ENCODE measurements around the gene BRAT1. TPM values are rescaled to one million over a fixed set of nuclear protein-coding genes. Genes with fewer than 3 reads are reported as not detected.

Gene BRAT1
- total RNA-seq, 1 experiment from 2014 or later: 86.4 TPM

- Histone ChIP-seq H3K4me3 (ENCODE audit: insufficient read depth, low read depth, low read length) (no peak overlapping the region), H3K36me3 (replicated peaks; ENCODE audit: control insufficient read depth, insufficient read depth, low read length) (no peaks in the 10 kb centered on the region), H3K27me3 (ENCODE audit: control insufficient read depth, insufficient read depth, low read length) (no peaks in the 10 kb centered on the region)
- no peak for DNase-seq
Observed at GRCh38 chr7:2500701-2501100, 54.6 kb downstream of the BRAT1 start.

GRCh38 chr7:2499719-2500430 lies 55.4 kb downstream of the BRAT1 start:
- H3K36me3 ChIP-seq (replicated peaks; ENCODE audit: control insufficient read depth, insufficient read depth, low read length): no peaks in the 10 kb centered on the region
- H3K4me3 ChIP-seq (ENCODE audit: insufficient read depth, low read depth, low read length): no peak overlapping the region
- DNase-seq: peak; percentile 95
- no peaks in the 10 kb centered on the region for H3K27me3 ChIP-seq (ENCODE audit: control insufficient read depth, insufficient read depth, low read length)

- no peaks in the 10 kb centered on the region for H3K27me3 ChIP-seq (ENCODE audit: control insufficient read depth, insufficient read depth, low read length)
- H3K36me3 ChIP-seq (replicated peaks; ENCODE audit: control insufficient read depth, insufficient read depth, low read length): no peaks in the 10 kb centered on the region
- no peak for DNase-seq
- H3K4me3 ChIP-seq (ENCODE audit: insufficient read depth, low read depth, low read length): no peak overlapping the region
Observed at GRCh38 chr7:2499181-2499580, 56.1 kb downstream of the BRAT1 start.

GRCh38 chr7:2498708-2499107 lies 56.6 kb downstream of the BRAT1 start:
- Histone ChIP-seq H3K4me3 (ENCODE audit: insufficient read depth, low read depth, low read length) (no peak overlapping the region), H3K36me3 (replicated peaks; ENCODE audit: control insufficient read depth, insufficient read depth, low read length) (no peaks in the 10 kb centered on the region)

DNA sequence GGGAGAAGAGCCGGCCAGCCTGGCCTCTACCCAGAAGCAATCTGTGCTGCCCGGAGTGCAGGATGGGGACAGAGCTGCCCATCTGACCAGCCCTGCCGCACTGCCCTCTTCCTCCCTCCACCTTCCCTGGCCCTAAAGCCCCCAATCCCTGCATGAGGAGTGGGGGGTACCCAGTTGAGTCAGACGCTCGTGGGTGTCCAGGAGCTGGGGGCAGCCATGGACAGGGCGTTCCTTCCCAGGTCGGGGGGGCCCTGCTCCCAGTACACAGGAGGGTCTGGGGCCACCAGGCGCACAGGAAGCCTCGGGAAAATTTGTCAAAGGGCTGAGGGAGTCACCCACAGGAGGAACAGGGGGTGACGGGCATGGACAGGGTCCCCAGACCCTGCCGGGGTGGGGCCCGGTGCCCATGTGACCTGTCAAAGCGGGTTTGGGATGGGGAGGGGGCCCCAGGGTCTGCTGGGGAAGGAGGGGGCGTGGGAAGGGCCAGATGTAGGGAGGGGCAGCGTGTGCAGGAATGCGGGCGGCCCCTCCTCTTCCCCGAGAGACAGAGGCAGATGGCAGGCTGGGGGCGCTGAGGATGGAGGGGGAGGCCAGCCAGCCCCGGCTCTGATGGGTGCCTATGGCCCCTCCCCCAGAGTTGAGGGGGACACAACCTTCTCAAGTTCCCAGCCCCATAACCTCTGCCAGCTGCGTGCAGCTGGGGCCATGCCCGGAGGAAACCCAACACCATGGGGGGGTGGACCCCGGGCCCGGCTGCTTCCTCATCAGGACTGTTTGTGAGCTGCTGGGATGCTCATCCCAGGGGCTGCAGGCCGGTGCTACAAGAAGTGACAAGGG lies 57.6 kb downstream of the BRAT1 start:
- Histone ChIP-seq H3K27me3 (ENCODE audit: control insufficient read depth, insufficient read depth, low read length) (no peaks in the 10 kb centered on the region), H3K36me3 (replicated peaks; ENCODE audit: control insufficient read depth, insufficient read depth, low read length) (no peaks in the 10 kb centered on the region), H3K4me3 (ENCODE audit: insufficient read depth, low read depth, low read length) (no peak overlapping the region)
- peak; percentile 83 for DNase-seq

More at GRCh38 chr7:2498708-2499107, 56.6 kb downstream of the BRAT1 start:
- no peaks in the 10 kb centered on the region for H3K27me3 ChIP-seq (ENCODE audit: control insufficient read depth, insufficient read depth, low read length)
- DNase-seq: no peak

DNA sequence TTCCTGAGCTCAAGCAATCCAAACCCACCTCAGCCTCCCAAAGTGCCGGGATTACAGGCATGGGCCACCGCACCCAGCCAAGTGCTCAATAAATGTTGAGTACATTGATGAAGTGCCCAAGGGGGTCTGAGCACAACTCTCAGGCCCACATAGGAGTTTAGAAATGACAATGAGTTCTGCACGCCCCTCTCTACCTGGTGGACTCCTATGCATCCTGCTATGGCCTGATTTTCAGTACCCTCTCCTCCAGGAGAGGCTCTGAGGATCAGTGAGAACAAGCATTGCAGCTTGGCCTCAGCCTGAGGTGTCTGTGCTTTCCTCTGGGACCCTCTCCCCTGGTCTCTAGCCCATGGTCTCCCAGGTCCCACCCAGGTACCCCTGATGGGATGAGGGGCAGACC lies 58.3 kb downstream of the BRAT1 start:
- H3K36me3 ChIP-seq (replicated peaks; ENCODE audit: control insufficient read depth, insufficient read depth, low read length): no peaks in the 10 kb centered on the region
- no peak overlapping the region for H3K4me3 ChIP-seq (ENCODE audit: insufficient read depth, low read depth, low read length)
- H3K27me3 ChIP-seq (ENCODE audit: control insufficient read depth, insufficient read depth, low read length): no peaks in the 10 kb centered on the region
- no peak for DNase-seq

DNA sequence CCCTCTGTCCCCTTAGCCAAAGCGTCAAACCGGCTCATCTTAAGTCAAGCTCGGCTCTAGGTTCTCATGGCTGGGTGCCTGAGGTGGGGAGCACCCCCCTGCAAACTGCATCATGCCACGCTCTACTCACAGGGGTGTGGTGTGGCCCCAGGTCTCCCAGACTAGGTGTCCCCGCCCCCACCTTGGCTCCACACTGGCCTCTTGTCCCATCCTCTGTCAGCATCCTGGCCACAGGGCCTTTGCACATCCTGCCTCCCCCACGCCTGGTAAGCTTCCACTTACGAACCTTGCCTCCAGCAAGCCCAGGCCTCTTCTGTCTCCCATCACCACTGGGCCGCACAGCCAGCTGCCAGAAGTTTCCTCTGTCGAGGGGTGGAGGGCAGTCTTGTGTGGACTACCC lies 58.9 kb downstream of the BRAT1 start:
- no peak for DNase-seq
- Histone ChIP-seq H3K4me3 (ENCODE audit: insufficient read depth, low read depth, low read length) (no peak overlapping the region), H3K27me3 (ENCODE audit: control insufficient read depth, insufficient read depth, low read length) (no peaks in the 10 kb centered on the region), H3K36me3 (replicated peaks; ENCODE audit: control insufficient read depth, insufficient read depth, low read length) (no peaks in the 10 kb centered on the region)

DNA sequence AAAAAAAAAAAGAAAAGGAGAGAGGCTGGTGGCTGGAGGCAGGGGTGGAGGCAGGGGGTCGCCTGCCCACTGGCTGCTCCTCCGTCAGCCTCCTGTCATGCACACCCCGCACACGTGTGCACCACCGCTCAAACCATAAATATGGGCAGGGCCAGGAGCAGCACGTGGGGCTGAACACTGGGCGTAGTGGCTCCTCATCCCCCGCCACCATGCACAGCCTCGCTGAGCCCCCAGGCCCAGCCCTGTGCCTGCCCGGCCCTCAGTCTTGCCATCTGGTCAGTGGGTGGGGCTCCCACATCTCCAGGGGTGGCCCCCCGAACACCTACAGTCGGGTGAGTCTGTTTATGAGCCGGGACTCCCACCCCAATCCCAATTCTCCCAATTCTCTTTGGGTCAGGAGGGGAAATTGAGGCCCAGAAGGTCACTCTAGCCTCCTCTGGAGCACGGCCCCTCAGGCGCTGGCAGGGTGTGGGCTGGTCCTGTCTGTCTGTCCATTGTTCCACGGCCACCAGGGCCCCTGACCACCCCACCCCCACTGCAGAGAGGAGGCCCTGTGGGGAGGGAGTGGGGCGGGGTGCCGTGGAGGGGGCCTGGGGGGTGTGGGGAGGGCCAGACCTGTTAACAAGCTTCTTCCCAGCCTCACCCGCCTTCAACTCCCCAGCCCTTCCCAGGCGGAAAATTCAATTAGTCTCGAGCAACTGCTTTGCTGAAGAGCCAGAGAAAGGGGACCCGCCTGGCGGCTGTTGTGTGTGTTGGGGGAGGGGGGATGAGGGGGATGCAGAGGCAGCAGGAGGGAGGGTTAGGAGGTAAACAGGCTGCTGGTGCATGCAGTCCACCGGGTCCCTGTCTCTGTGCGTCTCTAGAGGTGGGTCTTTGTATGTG lies 59.7 kb downstream of the BRAT1 start:
- DNase-seq: peak; percentile 93

DNA sequence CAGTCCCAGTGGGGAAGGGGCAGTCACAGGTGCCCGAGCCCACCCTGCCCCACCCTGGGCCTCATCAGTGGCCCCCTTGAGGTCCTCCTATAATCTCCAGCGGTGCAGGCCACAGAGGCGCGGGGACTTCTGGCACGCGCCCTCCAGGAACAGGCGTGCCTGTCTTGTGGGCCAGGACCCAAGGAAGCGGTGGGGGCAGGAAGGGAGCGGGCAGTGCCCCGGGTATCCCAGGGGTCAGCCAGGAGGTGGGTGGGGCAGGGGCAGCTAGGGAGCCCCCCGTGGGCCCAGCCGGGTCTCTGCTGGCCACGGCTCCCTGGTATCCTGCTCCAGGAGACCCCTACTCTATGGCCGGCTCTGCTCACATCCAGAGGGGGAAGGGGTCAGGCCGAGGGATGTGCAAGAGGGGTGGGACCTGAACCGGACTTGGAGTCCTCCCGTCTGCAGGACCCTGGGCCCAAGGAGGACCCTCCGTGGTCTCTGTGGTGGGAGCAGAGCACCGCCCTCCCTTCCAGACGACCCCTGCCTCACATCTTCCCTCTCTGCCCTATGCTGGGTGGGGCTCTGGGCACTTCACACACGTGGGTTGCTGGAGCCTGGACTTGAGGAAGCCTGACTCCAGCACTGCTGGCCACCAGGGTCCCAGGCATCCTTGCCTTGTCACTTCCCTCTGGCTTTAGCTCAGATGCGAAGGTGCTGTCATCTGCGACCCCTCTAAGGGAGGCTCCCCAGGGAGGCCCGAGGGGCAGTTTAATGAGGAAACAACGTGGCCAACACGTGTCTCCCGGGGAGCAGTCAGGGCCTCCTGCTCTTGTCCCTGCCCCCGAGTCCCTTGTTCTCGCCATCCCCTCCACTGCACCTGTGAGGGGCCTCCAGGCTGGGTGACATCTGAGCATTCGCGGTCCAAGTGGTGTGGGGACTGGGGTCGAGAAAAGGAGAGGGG lies 60.9 kb downstream of the BRAT1 start:
- H3K4me3 ChIP-seq (ENCODE audit: insufficient read depth, low read depth, low read length): no peak overlapping the region
- DNase-seq: no peak
- H3K36me3 ChIP-seq (replicated peaks; ENCODE audit: control insufficient read depth, insufficient read depth, low read length): no peaks in the 10 kb centered on the region
- no peaks in the 10 kb centered on the region for H3K27me3 ChIP-seq (ENCODE audit: control insufficient read depth, insufficient read depth, low read length)

More for the DNA sequence above, 59.7 kb downstream of the BRAT1 start:
- Histone ChIP-seq H3K36me3 (replicated peaks; ENCODE audit: control insufficient read depth, insufficient read depth, low read length) (no peaks in the 10 kb centered on the region), H3K4me3 (ENCODE audit: insufficient read depth, low read depth, low read length) (no peak overlapping the region), H3K27me3 (ENCODE audit: control insufficient read depth, insufficient read depth, low read length) (no peaks in the 10 kb centered on the region)

DNA sequence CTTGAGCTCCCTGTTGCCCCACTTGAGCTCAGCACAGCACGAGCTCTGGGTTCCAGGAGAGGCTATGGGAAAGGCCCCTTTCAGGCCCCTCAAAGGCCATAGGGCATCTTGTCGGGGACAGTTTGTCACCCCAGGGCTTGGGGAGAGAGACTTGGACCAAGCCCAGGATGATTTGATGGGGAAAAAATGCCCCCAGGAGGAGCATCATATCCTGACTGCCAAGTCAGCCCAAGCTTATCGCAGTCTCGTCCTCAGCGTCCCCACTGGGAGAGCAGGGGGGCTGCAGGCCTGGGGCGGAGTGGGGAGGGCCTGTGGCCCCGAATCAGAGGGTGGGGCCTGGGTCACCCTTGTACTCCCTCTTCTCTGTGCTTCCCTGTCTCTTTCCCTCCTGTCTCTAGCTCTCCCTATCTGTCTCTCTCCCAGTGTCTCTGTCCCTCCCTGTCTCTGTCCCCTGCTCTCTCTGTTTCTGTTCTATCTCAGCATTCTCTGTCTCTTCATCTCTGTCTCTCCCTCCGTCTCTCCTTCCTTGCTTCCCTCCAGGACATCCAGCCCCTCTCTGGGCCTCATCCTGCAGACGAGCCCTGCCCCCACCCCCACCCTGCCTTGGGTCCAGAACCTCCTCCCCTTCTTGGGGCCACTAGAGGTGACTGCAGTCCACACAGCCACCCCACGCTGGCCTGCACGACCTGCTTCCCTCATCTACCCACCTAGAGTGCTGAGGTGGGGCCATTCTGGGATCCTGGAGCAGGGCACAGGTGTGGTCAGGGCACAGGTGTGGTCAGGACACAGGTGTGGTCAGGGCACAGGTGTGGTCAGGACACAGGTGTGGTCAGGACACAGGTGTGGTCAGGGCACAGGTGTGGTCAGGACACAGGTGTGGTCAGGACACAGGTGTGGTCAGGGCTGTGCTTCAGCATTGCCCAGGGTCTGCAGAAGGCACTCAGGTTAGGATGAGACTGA lies 61.8 kb downstream of the BRAT1 start:
- DNase-seq: no peak
- Histone ChIP-seq H3K4me3 (ENCODE audit: insufficient read depth, low read depth, low read length) (no peak overlapping the region), H3K36me3 (replicated peaks; ENCODE audit: control insufficient read depth, insufficient read depth, low read length) (no peaks in the 10 kb centered on the region)

DNA sequence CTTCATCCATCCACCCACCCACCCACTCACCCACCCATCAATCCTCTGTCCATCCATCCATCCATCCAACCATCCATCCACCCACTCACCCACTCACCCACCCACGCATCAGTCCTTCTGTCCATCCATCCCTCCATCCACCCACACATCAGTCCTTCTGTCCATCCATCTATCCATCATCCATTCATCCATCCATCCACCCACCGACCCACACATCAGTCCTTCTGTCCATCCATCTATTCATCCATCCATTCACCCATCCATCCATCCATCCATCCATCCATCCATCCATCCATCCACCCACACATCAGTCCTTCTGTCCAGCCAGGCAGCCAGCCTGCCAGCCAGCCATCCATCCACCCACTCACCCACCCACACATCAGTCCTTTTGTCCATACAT lies 63.3 kb downstream of the BRAT1 start:
- DNase-seq: no peak
- H3K36me3 ChIP-seq (replicated peaks; ENCODE audit: control insufficient read depth, insufficient read depth, low read length): no peaks in the 10 kb centered on the region
- H3K27me3 ChIP-seq (ENCODE audit: control insufficient read depth, insufficient read depth, low read length): no peaks in the 10 kb centered on the region
- no peak overlapping the region for H3K4me3 ChIP-seq (ENCODE audit: insufficient read depth, low read depth, low read length)

More for the DNA sequence above, 61.8 kb downstream of the BRAT1 start:
- no peaks in the 10 kb centered on the region for H3K27me3 ChIP-seq (ENCODE audit: control insufficient read depth, insufficient read depth, low read length)

DNA sequence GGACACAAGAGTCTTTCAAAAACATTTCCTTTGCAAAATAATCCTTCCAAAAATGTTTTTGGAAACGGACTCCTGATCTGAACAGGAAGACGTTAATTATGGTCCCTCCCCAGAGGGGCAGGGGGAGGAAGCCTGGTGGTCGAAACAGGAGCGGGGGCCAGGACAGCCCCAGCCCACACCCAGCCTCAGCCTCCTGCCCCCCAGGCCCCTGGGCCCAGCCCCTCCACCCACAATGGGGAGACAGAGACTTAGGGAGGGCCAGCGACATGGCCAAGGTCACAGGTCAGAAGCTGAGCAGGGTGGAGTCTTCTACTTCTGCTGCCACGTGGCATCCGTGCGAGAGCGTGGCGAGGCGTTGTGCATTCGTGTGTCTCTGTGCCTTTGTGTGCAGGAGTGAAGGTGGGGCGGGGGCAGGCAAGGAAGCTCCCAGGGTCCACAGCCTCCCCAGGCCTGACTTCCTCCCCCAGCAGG lies 65.1 kb downstream of the BRAT1 start:
- H3K27me3 ChIP-seq (ENCODE audit: control insufficient read depth, insufficient read depth, low read length): no peaks in the 10 kb centered on the region
- H3K4me3 ChIP-seq (ENCODE audit: insufficient read depth, low read depth, low read length): no peak overlapping the region
- no peak for DNase-seq
- no peaks in the 10 kb centered on the region for H3K36me3 ChIP-seq (replicated peaks; ENCODE audit: control insufficient read depth, insufficient read depth, low read length)

DNA sequence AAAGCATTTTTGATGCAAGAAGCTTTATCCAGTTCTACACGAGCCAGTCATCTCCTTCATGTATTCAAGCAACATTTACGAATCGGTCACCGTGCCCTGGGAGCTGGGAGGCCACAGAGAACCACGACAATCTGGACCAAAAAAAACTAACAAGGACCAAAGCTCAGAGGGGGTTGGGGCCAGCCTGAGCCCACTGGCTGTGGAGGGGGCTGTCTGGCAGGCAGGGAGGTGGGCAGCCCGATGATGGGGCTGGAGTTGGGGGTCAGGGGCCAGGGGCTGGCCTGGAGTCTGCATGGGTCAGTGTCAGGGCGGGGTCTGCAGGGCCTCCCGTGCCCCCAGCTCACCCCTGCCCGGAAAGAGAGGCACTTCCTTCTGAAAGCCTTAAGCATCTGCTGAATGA lies 66.6 kb downstream of the BRAT1 start:
- Histone ChIP-seq H3K4me3 (ENCODE audit: insufficient read depth, low read depth, low read length) (no peak overlapping the region), H3K27me3 (ENCODE audit: control insufficient read depth, insufficient read depth, low read length) (no peaks in the 10 kb centered on the region), H3K36me3 (replicated peaks; ENCODE audit: control insufficient read depth, insufficient read depth, low read length) (no peaks in the 10 kb centered on the region)
- no peak for DNase-seq
